Activated T-cell treated with anti-CD3 and anti-CD28 coated beads for 24 hours (primary cell): ENCODE measurements around the gene CGREF1.

ENCODE experiments used
- DNase-seq: peaks from one replicate; pipeline ENCODE4 v3.0.0-alpha.2; 2020; ENCODE audit warnings: low read depth

Gene CGREF1, protein sequence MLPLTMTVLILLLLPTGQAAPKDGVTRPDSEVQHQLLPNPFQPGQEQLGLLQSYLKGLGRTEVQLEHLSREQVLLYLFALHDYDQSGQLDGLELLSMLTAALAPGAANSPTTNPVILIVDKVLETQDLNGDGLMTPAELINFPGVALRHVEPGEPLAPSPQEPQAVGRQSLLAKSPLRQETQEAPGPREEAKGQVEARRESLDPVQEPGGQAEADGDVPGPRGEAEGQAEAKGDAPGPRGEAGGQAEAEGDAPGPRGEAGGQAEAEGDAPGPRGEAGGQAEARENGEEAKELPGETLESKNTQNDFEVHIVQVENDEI

DNA sequence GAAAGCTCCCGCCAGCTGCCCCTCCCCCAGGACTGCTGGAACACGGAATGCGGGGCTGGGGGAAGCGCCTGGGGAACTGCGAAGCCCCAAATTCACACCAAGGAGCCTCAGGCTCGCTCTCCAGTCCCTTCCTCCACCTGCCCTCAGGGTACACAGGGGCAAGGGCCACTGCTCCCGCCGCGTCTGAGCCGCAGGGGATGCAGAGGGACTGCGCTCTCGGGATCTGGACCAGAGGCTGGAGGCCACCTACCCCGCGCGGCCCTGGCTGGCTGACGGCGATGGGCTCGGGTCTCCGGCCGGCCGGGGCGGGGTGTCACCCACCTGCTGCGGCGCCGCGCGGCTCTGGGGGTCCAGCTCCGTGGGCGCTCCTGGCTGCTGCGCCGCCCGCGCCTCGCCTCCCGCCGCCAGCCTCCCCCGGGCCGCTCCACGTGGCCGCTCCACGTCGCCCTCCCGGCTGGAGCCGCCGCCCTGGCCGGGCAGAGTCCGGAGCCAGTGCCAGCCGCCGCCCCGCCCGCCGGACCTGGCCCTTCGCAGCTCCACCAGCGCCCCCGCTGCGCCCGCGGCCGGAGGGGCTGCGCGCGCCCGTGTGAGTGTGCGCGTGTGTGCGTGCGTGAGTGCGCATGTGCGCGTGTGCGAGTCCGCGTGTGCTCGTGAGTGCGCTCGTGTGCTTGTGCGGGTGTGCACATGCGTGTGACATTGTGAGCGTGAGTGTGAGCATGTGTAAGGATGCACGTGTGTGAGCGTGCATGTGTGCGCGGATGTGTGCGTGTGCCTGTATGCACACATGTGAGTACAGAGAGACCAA lies at the start of gene CGREF1:
Gene CGREF1, minus strand, starts transcription at position 604 of the 805 bp plus-strand sequence. CDS start 14,762 bp downstream, outside the sequence.
- no peak for DNase-seq

DNA sequence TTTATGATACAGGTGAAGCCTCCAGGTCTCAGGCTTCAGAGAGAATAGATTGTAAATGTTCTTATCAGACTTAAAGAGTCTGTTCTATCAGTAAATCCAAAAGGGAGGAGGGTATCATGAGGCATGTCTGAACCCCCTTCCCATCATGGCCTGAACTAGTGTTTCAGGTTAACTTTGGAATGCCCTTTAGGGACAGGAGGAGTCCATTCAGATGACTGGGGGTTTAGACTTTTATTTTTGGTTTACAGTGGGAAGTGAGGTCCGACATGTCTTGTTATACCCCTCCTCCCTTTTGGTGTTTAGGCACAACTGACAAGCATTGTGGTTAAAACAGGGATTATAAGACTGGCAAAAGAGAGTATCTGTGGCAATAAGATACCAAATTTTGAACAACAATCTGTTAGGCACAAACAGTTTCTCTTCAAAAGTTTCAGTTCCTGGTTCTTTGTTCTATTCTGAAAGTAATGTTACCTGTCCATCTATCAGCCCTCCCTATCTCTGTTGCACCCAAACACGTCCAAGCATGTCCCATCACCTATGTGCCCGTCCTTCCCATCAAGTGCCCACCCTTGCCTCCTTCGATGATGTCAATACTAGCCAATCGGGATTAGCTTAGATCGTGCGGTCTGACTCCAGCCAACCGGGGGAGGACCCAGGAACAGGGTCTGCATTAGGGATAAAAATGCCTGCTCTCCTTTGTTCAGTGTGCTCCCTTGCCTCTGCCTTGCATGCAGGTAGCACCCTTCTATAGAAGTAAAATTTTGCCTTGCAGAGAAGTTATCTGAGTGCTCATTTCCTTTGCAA lies 46.2 kb upstream of the CGREF1 start:
- no peak for DNase-seq

DNA sequence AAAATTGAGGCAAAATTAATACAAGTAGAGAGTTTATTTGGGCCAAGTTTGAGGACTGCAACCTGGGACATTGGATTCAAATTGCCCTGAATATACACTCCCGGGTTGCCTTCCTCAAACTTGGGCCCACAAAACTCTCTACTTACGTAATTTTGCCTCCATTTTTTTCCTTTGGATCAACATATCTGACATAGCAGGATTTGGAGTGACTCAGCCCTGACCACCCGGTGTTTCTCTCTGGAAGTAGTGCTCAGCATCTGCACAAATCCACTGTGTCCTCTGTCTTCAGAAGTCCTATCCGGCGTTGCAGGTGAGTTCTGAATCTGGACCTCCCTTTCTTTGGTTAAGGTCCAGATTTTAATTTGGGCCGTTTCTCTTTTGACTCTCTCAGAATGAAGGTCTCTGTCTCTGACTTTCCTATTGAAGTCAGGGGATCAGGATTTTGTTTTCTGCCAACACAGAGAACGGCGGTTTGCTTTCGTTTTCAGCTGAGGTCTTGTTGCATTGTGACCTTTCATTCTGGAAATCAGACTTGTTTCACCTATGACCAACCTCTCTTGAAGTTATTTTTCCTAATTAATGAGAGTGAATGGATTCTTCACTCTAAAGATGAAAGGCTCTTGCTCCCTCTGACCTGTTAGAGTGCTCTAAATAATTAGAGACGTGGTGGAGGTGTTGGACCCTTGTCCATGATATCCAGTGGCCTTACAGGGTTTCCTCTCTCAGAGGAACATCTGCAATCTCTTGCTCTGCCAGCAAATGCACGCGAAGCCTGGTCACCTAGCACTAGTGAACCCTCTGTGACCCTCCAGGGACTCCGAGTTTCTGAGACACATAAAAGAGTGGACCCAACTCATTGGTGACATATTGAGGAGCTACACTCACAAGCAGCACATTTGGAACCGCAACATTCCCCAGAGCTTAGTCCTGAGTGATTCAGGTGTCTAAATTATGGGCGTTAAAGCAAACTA lies 43.5 kb upstream of the CGREF1 start:
- DNase-seq: no peak

DNA sequence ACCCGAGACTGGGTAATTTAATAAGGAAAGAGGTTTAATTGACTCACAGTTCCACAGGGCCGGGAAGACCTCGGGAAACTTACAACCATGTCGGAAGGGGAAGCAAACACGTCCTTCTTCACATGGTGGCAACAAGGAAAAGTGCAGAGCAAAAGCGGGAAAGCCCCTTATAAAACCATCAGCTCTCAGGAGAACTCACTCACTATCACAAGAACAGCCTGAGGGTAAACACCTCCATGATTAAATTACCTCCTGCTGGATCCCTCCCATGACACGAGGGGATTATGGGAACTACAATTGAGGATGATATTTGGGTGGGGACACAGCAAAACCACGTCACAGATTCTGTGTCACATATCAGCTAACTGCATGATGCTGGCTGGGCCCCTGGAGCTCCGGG lies 41.3 kb upstream of the CGREF1 start:
- DNase-seq: no peak

DNA sequence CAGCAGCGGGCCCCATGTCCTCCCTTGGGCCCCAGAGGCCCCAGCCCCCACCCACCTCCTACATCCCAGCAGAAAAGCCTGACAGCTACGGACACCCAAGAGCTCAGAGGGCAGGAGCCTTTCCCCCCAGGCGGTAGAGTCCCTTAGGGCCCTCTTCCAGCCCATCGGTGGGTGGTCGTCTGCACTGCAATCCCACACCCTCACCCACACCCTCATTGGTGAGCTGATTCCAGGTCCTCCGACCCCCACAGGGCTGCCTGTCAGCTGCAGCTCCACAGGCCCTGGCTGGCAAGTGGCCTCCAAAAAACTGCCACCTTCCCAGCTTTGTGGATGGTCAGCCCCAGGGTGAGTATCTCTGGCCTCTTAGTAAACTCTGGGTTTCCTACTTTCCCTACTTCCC lies 40.3 kb upstream of the CGREF1 start:
- DNase-seq: no peak

DNA sequence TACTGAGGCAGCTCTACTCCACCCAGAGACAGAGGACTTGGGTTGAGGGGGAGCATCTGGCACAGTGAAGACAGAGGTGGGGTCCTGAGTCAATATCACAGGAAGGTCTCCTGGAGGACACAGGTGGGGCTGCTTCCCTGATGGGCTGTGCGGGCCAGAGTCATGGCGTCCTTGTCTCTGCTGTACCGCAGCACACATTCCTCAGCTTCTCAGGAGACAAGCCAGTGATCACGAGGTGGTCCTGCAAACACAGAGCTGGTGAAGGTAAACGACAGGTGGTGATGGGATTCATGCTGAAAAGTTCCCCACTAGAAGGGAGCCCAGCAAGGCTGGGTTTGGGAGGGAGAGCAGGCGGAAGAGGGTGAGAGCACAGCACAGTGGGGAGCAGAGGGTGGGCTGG lies 39.5 kb upstream of the CGREF1 start:
- no peak for DNase-seq

DNA sequence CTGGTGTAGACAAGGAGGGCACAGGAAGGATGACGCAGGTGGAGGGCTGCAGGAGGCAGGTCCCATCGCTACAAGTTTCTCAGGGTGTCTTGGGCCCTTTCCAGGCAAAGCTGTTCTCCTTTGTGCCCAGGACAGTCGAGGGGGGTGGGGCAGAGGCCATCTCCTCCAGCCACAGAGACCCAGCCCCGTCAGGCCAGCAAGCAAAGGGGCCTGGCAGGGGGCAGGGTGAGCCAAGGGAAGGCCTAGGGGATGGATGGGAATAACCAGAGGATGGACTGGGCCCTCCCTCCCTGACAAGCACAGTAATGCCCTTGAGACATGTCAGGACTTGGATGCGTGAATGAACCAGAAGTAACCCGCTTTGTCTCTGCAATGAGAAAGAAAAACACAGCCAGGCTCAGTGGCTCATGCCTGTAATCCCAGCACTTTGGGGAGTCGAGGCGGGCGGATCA lies 36.2 kb upstream of the CGREF1 start:
- DNase-seq: no peak

DNA sequence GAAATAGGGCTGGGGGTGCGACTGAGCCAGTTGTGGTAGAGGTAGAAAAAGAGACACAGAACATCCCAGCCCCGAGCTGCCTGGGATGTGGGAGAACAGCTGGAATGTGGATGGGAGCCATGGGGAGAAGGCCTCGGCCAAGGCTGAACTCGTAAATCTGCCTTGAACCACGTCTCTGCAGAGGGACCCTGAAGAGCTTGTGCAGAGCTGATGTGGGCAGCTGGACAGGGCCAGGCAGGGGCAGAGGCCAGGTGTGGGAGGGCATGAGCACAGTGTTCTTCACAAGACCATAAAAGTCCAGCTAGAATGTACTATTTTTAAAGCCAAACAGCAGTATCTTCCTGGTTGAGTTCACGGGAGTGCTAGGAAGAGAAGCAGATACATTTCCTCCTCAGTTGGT lies 35.6 kb upstream of the CGREF1 start:
- no peak for DNase-seq

DNA sequence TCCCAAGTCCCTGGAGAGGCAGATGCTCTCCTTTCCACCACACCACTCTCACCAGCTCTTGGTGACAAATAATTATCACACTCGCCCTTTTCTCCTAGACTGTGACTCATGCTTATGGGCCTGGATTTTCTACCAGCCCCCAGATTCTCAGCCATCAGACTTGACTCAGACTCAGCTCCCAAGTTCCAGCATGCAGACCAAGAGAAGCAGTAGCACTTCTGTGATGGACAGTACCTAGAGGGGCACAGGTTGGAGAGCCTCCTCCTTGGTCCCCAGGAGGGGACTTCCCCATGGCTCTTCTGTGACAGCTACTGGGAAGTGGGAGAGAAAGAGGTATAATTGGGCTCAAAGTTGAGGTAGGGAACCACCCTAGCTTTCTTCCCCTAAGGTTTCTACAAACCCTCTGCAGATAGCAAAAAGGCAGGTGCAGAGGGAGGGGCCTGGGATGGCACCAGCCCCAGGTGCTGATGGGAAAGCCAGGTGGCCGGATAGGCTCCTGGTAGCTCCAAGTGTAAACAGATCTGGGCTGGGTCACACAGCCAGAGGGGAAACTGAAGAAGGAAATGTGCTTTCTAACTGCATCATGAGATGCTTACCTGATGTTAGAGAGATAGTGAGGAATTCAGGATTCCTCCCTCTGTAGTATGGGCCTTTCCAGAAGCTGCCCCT lies 34.0 kb upstream of the CGREF1 start:
- no peak for DNase-seq

DNA sequence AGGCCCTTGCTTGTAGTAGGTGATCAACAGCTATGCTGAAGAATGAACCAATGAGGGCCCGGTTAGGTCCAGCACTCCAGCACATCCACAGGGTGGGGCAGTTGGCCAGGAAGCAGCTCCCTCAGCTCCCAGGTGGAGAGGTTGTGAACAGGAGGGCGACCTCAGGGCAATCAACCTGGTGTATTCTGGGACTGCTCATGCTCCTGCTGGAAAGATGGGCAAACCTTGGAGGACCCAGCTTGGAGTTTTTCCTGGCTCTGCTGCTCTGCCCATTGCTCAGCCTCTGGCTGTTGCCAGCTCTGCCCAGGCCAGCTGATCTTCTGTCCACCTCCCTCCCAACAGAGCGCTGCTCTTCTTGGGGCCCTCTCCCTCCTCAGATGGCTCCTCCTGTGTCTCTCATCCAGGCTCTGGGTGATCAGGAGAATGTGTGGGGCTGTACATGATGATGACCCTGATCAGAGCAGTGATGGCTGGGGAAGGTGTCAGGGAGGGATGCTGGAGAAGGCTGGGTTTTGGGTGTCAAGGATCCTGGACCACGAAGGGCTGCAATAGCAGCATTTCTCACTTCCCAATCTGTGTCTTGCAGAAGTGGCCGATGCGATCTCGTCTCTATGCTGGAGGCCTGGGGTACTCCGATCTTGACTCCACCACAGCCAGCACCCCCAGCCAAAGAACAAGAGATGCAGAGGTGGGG lies 33.3 kb upstream of the CGREF1 start:
- DNase-seq: no peak

DNA sequence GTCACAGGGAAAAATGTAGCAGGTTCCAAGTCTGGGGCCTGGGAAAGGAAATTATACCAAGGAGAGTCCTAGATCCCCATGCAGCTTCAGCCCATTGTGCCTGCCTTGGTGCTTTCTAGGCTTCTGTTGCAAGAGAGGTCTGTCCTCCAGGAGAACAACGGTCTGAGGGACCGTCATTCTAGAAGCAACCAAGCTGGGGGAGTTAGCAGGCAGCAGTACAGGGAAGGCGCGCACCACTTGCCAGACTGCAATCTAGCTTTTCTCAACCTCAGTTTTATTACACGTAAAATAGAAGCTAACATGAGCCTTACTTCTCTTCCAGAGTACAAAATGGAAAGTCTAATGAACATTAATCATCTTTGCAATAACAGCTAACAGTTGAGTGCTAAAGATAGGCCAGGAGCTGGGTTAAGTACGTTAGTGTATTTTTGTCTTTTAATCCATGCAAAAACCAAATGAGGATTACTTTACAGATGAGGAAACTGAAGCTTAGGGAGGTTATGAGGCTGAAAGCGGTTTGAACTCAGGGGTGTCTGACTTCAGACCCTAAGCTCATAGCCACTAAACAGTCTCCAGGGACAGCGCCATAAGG lies 31.8 kb upstream of the CGREF1 start:
- DNase-seq: no peak

DNA sequence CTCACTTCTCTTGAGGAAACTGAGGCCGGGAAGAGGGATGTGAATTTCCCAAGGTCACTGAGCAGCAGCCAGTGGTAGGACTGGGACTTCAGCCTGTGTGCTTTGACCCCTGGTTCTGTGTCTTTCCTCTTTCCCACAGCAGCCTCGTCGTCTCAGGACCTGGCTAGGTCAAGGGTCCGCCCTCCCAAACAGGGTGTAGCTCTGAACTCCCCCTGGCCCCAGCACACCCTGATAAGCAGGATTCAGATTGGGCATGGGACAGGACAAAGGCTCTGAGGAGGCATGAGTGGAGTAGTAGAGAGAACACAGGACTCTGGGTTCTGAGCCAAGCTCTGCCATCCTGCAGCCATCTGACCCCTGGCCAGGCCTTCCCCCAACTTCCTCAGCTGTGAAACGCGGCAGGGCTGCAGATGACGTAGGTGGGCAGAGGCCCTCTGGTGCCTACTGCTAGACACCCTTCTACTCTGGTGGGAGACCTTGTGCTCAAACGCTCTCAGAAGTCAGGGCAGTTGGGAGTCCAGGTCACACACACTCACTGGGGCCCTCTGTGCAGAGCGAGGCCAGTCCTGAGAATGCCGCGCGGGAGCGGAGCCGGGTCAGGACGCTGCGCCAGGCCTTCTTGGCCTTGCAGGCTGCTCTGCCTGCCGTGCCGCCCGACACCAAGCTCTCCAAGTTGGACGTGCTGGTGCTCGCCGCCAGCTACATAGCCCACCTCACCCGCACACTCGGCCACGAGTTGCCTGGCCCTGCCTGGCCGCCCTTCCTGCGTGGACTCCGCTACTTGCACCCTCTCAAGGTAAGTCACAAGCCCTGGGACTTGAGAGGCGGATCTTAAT lies 30.9 kb upstream of the CGREF1 start:
- no peak for DNase-seq

DNA sequence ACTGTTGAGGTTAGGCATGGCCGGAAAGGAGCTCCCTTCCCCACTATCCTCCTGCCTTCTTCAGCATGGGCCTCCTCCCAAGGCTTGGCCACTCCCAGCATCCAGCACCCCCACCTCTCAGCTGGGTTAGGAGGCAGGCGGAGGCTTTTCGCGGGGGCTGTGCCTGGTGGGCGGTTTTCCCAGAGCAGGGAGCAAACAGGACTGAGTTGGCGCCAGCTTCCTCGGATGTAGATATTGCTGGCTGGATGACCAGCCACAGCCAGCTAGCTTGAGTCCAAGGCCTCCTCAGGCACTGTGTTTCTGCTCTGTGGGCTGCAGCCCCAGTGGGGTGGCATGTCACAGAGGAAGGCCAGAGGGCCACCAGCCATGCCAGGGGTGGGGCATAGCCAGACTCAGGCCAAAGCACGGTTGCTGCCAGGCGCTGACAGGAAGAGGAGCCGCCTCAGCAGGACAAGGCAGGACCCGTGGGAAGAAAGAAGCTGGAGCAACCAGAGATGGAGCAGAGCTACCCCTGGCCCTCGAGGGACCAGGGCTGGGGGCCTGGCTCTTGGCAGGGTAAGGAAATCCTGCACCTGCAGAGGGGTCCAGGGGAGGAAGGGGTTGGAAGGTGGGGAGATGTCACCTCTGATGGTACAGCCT lies 30.0 kb upstream of the CGREF1 start, which contains the start of gene TCF23:
Gene TCF23, plus strand, starts transcription at position 204 of the 639 bp plus-strand sequence. Its CDS starts 130 bp downstream, at position 334.
- DNase-seq: no peak

DNA sequence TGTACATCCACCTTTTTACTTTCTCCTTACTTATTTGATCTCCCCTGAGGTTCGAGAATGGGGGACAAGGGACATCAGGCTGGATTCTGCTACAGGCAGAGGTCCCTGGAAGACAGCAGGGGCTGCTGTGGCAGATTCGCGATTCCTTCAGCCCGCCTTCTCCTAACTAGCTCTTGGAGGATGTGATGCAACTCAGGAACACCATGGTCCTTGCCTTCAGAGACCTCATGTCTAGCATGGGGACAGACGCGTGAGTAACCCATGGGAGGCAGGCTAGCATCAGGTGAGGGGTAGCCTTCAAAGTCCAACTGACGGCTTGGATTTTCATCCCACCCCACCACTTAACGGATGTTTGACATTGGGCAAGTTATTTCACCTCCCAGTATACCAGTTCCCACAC lies 29.0 kb upstream of the CGREF1 start:
- no peak for DNase-seq

DNA sequence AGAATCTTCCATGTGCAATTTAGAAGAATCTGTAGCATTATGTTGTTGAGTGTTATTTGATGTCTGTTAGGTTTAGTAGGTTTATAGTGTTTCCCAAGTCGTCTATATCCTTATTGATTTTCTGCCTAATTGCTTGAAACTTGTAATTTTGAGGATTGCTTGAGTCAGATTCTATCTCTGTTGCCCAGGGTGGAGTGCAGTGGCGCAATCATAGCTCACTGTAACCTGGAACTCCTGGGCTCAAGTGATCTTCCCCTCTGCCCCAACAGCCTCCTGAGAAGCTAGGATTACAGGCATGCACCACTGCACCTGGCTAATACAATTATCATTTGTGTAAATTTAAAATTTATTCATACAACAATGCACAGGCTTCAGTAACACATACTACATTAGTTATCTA lies 26.8 kb upstream of the CGREF1 start:
- DNase-seq: no peak

DNA sequence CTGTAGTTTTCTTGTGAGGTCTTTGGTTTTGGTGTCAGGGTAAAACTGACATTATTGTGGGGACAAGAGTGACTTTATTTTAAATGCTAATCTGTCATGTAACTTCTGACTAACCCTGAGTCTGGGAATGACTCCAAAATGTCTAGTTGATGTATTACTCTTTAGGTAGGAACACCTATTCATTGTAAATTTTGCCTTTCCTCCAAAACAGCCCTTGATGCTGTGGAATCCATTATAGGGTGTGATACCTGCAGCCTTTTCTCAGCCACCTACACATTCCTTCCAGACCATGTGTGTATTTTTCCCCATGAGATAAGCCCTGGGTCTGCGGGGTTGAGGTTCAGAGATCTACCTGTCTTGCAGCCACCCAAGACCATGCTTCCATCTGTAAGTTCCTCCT lies 24.4 kb upstream of the CGREF1 start:
- DNase-seq: no peak

DNA sequence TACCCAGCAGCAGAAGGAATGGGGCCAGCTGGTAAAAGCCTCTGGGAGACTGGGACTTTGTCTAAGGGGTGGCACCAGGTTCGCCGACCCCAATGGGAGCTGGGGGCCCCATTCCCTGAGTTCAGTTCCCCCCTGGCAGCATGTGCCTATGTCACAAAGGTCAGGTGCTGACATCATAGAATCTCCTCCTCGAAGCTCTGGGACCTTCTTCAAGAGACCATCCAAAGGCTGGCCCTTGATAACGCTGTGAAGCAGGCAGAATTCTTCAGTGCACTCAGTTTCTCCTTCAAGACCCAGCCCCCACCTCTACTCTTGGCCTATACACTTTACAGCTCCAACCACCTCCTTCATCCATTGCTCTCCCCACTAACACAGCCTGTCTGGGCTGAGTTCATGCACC lies 20.4 kb upstream of the CGREF1 start, which contains the start of gene PRR30:
Gene PRR30, minus strand, starts transcription at position 101 of the 400 bp plus-strand sequence. CDS start 1,081 bp downstream, outside the sequence.
- no peak for DNase-seq

DNA sequence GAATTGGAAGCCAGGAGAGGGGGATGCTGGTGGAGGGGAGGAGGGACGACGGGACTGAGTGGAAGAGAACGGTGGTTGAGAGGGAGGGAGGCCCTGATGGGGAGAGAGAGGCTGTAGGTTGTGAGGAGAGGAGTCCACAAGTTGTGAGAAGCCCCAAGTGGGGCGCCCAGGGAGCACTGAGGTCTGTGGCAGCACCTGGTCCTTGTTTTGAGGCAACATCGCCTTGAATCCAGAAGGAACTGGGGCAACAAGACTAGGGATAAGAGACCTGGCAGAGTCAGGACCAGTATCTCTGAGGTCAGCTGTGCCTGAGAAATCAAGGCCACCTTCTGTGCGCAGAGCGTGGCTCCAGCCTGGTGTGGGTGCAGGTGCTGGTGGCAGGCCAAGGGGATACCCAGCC lies 19.2 kb upstream of the CGREF1 start:
- DNase-seq: no peak
